CD4-positive, alpha-beta T cell treated with Interleukin-4 for 4 hours (primary cell): ENCODE data around the gene ENDOV.
A peak's percentile ranks its signal among the peaks of the same experiment; 100 is the strongest.

Experiments used
- DNase-seq: peaks from one replicate; pipeline ENCODE4 v3.0.0-alpha.2; 2020

The ENDOV gene

DNA sequence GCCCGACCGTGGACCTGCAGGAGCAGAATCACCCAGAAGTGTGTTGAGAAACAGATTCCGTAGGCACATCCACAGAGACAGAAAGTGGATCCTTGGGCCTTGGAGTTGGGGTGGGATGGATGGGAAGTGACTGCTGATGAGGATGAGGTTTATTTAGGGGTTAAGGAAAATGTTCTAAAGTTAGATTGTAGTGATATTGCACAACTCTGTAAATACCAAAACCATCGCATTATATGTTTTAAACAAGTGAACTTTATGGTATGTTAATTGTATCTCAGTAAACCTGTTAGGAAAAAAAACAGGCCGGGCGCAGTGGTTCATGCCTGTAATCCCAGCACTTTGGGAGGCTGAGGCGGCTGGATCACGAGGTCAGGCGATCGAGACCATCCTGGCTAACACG is 3.6 kb downstream of the ENDOV start:
- no peak for DNase-seq

DNA sequence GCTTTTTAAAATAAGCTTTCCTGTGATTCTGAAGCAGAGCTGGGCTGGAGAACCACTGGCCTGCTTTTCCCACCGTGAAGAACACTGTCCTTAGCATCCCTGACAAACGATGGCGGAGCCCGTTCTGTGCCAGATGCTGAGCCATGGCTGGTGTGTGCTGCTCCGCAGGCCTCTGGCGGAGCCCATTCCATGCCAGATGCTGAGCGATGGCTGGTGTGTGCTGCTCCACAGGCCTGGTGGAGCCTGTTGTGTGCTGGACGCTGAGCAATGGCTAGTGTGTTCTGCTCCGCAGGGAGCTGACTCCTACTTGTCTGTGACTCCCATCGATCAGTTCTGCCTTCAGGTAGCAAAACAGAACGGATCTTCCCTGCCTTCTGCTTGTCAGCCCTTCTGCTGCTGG is 4.3 kb downstream of the ENDOV start:
- no peak for DNase-seq

DNA sequence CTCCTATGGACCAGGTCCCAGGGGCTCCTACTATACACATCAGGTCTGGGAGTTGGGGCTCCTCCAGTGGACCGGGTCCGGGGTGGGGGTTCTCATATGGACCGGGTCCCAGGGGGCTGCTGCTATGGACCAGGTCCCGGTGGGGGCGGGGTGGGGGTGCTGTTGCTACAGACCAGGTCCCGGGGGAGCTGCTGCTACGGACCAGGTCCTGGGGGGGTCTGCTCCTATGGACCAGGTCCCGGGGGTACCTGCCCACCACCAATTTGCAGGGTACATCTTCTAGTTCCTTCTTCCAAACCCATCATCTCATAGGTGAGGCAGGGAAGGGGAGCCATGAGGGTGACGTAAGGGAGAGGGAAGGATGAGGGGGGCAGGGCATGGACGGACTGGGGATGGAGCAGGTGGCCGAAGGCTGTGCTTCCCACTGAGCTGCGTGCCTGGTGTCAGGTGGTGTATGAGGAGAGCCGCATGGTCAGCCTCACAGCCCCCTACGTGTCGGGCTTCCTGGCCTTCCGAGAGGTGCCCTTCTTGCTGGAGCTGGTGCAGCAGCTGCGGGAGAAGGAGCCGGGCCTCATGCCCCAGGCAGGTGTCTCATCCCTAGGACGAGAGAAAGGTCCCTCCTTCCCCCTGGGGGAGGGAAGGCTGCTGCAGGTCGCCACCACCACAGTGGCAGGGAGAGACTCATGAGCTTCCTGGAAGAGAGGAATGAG is 6.6 kb downstream of the ENDOV start:
- DNase-seq = no peak

DNA sequence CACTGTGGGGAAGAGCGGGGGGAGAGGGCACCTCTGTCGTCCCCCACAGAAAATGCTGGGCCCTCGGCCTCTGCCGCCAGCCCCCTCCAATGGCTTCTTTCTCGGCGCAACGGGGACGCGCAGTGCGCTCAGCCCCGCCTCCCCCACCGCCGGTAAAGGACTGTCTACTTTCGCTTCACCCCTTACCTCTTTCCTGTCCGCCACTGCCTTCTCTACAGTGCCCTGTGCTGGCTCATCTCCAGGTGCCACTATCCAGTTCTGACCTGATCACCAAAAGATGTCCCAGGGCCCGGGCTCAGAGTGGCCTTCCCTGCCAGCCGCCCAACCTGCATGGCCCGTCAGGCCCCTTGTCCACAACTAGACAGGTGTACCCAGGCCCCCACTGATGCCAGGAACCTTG is 7.3 kb downstream of the ENDOV start:
- no peak for DNase-seq

DNA sequence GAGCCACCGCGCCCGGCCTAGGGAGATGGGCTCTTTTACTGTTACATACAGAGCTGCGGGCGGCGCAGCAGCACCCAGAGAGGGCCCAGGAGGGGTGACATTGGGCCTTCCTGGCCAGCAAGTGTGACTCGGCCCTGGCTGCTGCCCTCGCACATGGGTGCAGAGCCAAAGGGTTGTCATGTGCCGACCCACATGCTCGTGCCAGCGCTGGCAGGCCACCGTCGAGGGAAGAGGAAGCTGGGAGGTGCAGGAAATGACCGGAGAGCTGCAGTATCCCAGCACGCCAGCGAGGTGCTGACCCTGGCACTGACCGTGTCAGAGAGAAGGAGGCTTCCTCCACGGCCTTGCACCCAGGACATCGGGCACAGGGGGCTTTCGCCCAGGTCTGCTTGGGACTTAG is 8.0 kb downstream of the ENDOV start:
- no peak for DNase-seq

DNA sequence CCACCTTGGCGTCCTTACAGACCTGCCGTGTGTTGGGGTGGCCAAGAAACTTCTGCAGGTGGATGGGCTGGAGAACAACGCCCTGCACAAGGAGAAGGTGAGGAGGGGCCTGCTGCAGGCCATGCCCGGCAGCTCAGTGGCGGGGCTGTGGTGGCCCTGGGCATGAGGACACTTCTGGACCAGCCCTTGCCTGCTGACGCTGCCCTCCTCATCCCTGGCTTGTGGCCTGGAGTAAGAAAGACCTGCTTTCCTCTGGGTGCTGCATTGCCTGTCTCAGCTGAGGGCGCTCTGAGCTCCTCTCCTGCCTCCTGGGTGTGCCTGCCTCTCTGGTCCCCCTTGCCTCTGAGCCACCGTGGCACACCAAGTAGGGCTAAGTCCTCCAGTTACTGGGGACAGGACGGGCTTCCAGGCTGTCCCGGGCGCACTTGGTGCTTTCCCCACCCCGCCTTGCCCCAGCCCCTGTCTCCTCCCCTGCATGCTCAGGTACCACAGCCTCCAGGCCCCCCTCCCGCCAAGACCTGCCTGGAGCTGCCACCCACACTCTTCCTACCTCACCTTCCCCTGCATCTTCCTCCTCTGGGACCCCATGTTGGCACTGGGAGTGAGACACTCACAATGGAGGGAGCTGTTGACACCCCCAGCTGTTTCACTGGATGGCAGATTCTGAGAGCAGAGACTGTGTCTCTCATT is 8.7 kb downstream of the ENDOV start:
- DNase-seq = no peak

DNA sequence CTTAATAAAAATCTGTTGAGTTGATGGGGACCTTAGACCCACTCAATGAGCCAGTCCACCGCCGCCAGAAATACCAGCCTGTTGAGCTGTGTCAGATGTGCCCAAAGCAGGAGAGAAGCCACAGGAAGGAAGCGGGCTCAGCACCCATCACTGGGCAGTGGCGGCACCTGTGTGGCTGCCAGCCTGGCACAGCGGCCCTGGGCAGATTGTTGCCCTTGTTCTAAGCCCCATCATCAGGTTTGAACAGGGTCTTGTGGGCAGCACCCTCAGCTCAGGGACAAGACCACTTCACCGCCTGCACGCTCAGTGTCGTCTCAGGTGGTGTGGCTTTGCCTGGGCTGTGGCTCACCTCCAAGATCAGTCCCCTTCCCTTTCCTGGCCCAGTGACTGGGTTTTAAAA is 9.3 kb downstream of the ENDOV start:
- DNase-seq = no peak

DNA sequence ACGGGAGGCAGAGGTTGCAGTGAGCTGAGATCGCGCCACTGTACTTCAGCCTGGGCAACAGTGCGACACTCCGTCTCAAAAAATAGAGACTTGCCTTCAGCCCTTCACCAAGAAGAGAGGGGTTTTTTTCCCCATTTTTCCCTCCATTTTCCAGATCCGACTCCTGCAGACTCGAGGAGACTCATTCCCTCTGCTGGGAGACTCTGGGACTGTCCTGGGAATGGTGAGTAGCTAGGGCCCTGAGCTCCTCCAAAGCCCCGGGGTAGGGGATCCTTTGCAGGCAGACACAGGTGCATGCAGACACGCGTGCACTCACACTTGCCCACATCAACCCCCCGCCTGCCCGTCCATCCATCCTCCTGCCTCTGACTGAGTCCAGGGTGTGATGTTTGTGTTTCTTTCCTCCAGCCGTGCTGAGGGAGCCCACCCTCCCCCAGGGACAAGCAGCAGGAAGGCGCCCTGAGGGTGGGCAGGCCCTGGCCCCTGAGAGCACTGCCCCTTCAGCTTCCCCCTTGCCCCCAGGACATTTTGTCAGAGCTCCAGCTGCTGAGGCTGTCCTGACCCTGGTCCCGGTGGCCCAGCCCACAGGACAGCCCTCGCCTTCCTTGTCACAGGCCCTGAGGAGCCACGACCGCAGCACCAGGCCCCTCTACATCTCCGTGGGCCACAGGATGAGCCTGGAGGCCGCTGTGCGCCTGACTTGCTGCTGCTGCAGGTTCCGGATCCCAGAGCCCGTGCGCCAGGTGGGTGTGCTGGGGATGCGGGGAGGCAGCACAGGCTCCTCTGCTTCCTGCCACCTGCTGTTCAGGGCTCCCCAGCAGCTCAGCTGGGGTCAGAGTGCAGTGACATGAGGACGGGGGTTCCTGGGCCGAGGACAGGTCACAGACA is 10.2 kb downstream of the ENDOV start:
- no peak for DNase-seq

DNA sequence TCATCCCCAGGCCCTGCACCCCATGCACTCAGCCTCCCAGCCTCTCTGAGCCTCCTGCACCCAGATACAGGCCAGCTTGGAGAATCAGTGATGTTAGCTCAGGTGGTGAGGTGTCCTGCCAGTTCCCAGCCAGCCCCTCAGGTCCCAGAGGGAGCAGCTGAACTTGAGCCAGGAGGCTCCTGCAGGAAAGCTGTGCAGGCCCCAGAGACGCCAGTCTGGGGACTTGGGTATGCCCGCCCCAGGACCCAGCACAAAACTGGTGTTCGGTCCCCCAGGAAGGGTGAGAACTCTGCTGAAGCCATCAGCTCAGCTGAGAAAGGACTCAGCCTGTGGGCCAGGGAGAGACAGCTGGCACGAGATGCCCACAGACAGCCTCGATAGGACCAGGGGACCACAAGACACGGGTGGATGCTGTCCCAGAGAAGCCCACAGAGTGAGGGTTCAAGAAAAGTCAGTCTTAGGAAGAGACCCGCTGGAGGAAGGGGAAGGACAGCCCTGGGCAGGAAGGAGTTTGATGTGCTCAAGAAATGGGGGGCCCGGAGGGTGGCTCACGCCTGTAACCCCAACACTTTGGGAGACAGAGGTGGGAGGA is 11.0 kb downstream of the ENDOV start:
- DNase-seq = no peak

DNA sequence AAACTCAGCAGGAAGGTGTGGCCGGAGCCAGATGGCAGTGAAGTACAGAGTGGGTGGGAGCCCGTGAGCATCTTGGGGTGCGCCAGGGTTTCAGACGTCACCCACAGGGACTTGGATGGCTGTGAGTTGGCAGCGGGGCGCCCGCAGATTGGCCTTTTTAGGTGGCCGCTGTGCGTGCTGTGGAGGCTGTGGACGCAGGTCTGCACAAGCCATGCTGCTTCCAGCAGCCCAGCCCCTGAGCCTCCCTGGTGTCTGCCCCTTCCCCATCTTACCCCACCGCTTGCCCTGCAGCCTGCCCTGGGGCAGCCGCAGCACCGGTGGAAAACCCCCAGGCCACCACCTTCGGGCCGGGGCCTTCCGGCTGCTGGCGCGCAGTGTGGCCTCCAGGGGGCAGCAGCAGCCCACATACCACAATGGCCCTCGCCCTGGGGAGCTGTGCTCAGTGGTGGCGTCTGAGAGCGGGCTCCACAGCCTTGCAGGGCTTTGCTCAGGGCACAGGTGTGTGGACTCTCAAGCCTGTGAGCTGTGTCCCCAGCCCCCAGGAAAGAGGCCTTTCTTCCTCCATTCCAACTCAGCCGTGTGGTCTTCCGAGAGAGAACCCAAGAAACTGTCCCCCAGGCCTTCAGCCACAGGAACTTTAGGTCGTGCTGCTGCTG is 11.8 kb downstream of the ENDOV start:
- peak; percentile 79 for DNase-seq

DNA sequence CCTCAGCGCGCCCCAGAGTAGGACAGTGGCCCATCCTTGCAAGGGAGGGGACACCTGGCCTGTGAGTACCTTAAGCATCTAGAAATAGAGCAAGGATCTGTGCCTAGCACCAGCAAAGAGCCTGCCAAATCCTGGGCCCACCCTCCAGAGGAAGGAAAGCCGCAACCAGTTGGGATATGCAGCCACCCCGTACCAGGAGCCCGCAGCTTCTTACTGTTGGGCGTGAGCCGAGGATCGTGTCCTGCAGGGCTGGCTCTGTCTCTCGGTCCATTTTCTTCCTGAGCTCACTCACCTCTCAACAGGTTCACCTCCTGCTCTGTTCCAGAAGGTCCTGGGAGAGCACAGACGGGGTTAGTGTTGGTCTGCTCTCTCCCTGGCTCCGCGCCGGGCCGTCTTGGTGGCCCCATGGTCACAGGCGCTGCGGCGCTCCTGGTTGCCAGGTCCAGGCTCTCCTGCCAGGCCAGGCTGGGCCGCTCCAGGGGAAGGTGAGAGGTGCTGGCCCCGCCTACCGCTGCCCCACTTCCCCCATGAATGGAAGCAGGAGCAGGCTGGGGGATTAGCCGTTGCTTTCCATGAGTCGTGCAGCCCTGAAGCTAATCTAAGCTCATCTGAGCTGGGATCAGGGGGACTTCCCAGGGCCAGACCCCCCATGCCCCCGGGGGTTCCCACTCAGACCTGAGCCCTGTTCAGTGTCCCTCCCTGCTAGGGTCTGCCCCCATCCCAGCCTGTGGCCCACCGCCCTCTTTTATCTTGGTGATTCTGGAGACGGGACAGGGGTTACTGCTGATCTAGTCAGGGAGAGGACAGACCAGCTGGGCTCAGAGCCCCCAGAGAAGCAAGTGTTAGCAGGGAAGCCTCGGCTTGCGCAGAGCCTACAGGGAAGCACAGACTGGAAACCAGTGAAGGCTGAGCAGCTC is 12.7 kb downstream of the ENDOV start:
- DNase-seq = no peak

DNA sequence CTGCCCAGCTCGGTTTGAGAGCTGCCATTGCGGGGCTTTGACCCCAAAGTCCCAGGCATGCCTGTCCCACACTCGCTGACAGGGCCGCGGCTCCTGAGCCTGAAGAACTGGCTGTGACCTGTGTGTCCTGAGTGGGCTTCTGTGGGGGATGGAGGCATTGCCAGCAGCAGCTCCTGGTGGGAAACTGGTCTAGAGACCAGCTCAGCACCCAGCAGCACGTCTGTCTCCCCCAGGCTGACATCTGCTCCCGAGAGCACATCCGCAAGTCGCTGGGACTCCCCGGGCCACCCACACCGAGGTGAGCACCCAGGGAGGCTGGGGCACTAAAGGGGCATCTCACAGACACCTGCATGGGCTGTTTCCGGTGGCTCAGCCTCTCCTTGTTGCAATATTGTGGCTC is 13.4 kb downstream of the ENDOV start:
- no peak for DNase-seq

DNA sequence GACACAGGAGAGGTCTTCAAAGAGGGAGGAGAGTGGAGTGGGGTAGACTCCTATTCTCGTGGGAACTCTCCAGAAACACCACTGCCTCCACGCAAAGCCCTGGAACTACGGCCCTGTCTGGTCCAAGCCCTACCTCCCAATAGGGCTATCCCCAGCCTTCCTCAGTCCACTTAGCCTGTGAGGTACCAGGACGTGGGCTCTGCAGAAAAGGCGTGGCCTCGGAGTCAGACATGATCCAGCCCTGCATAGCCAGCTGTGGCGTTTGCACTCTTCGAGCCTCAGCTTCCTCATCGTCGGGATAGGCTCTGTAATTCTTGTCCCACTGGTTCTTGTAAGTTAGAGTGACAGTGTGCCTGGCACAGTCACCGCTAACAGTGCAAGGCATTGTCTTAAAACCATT is 13.8 kb downstream of the ENDOV start:
- no peak for DNase-seq

DNA sequence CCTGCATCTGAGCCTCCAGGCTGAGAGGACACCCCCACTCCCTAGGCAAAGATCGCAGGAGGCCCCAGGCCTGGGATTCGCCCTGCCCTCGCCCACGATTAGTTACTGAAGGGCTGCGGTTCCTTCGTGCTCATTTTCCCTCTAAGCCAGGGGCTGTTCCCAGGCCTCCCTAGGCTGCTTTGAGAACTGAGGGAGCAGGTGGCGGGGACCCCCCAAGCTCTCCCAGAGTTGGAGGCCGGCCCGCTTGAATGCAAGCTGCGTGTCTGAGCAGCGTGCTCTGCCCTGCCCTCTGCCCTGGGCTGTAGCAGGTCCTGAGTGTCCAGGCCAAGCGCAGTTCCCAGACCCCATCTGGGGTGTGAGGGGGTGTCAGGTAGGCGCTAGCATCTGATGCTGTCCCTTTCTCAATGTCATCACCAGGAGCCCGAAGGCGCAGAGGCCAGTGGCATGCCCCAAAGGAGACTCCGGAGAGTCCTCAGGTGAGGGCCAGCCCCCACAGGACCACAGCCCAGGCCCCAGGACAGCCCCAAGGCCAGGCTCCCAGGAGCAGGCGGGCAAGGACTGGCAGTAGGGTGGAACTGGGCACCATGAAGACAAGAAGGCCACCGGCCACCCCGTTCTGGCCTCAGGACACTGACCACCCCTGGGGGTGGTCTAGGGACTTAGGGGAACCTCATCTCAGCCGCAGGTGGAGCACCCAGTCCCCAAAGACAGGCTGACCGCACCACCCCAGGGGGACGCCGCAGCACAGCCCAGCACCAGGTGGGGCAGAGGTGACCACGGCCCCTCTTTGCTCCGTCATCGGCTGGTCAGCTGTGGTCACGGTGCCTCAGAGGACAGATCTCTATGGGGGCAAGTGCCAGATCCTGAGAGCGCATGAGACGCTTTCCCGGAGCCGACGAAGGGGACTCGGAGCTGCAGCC is 14.6 kb downstream of the ENDOV start:
- DNase-seq = no peak

DNA sequence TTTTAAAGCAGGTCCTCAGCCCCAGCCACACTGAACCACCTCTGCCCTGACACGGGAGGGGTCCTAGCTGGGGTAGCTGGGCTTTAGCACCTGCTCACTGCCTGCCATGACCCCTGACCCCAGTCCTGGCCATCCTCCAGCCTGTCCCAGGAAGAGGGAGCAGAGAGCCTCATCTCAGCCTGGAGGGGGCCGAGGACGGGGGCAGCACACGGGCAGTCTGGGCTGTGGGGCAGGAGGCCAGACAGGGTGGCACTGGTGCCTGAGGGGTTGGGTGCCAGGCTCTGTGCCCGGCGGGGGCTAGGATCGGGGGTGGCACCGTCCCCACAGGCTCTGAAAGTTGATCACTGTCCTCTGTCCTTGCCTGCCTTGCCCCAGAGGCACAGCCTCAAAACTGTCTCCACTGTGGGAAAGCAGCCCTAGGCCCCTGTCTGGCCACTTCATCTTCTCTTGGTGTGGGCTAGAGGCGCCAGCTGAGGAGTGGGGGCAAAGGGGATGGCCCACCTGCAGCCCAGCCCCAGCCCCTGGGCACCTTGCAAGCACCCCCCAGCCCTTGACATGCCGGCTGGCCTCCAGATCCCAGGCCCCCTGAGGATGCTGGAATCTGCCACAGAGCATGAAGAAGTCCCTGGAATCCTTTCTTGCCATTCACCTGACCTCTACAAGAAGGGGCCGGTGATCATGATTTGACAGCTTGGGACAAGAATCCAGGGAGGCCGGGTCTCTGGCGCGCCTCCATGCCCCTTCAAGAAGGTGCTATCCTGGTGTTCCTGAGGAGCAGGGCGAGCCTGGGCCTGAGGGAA is 15.7 kb downstream of the ENDOV start:
- DNase-seq = no peak

DNA sequence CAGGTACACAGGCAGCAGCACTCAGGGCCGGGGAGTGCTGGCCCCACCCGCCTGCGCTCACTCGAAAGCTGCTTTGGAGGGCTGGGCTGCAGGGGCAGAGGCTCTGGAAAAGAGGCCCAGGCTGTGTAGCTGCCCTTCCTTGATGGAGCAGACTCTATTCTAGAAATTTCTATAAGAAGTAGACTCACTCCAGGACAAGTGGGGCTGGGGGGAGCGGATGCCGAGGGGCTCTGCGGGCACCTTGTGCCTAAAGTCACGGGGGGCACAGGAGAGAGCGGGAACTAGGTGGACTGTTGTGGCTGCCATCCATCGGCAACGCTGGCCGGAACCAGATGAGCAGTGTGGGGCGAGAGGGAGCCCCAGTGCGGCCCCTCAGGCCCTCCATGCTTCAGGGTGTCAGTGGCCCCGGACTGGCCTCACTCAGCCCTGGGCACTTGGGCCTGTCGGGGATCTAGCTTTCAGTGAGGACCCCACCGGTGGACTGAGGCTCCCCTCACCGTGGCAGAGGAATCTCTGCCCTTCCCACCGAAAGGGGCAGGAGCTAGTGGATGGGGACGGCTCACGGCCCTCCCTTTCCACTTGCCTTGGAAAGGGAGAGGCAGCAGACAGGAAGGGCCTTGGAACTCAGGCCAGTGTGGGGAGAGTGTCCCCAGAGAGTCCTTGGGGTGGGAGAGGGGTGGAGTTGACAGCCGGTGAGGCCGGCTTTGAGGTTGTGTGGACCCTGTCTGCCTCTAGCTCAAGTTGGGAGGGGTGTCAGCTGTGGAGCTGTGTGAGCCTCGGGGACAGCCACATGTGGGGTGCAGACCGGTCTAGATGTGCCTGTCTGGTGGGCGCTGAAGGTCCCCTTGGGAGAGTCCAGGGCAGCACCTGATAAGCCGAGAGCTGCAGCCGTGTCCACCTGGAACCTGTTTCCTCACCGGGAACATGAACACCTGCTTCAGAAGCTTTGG is 16.6 kb downstream of the ENDOV start:
- no peak for DNase-seq

DNA sequence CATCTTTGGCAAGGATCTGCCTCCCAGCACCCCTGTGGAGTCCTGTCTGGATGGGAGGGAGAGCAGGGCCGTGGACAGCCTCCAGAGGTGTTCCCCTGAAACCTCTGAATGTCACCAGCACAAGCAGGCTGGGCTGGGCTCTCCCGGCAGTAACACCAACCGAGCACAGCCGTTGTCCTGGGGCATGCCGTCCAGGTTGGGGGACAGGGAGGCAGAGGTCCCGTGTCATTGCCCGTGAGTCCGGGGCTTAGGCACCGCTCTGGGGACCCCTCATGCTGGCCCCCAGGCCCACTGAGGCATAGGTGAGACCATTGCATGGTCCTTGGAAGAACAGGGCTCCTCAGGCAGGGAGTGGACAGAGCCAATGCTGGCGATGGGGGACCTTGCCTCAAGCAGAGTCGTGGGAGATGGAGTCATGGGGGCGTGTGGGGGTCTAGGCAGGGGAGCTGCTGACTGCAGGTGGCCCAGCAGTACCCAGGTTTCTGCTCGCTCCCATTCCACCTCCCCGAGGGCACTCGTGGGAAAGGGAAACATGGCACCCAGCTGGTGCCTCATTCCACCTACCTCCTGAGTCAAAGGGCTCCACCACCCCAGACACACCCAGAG is 17.5 kb downstream of the ENDOV start:
- no peak for DNase-seq

DNA sequence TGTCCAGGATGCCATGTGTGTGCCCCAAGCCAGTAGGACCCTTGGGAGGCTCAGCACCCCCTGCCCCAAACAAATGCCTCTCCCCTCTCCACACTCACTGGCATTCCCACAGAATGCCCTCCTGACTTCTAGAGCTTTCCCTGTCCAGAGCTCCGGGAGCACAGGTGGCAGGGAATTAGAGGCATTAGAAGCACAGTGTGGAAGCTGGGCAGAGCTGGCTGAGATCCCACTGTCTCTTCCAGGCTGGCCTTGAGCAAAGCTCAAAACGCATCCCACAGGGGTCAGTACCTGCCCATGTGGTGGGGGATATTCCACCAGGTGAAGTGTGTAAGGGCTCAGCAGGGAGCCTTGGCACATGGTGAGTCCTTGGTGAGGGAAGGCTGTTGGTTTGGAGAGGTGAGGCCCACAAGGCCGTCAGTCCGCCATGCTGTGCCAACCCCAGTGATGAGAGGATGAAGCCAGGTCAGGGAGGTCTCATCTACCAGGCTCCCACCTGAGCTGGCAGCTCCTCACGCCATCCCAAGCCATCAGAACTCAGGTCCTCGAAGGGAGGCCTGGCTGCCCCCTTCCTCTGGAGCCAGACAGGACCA is 18.1 kb downstream of the ENDOV start:
- no peak for DNase-seq
